HepG2 (cell line): ENCODE results near the gene SYT9. TPM values are rescaled to one million over a fixed set of nuclear protein-coding genes. Genes with fewer than 3 reads are reported as not detected.
"Not testable (repeated sequence)": the region's sequence is repeated elsewhere in the genome, so short reads cannot be mapped to it uniquely, and the experiment has no call there.

ENCODE experiments used
- ATAC-seq: fragments of 200-7000 bp; cut with Tn5 transposase; 3 replicates; pipeline ENCODE4 v1.9.1; 2020; ENCODE audit warnings: mild to moderate bottlenecking, moderate library complexity
- BruUV-seq: library from RNA; stranded (reverse); fragments of 400-500 nt; replicated peaks from 2 replicates; lab custom pipeline; 2021; lab: Mats Ljungman, UMichigan
- CTCF ChIA-PET: fragments of 300-600 bp; formaldehyde crosslinking; extraction: SDS; loops from one replicate; lab custom pipeline; 2021; ENCODE audit warnings: low total read pairs, inconsistent platforms, low intra/inter-chr PET ratio; lab: Yijun Ruan, JAX
- POLR2A ChIA-PET: fragments of 350-600 bp; sonication (Branson Sonifier 250); formaldehyde crosslinking; loops from one replicate; lab custom pipeline; 2020; ENCODE audit warnings: antibody characterized with exemption, inconsistent platforms; lab: Yijun Ruan, JAX
- DNase-seq: peaks from one replicate; pipeline ENCODE4 v3.0.0-alpha.2; 2015; ENCODE audit warnings: low spot score
- FAIRE-seq: peaks from 3 replicates; lab custom pipeline; 2011; peaks lifted over from hg19 to GRCh38; lab: Jason Lieb, UNC
- H2AFZ ChIP-seq: one replicate; pipeline ENCODE4 v1.6.1; 2011; ENCODE audit warnings: low read length, inconsistent platforms
- H3K27ac ChIP-seq: fragments of 300-600 bp; 3 replicates; pipeline ENCODE4 v1.8.0; 2011; ENCODE audit warnings: mixed run types, mild to moderate bottlenecking, mixed read lengths, low read length, inconsistent platforms; ENCODE audit not compliant: insufficient read depth; ENCODE audit errors: extremely low read length
- H3K27me3 ChIP-seq, 2 experiments: fragments of 200-600 bp in 1 of 2; 2 replicates in 1 of 2; 3 replicates in 1 of 2; pipeline versions ENCODE4 v1.6.0 to v1.8.0; 2011; ENCODE audit warnings: low read length in 2 of 2, mild to moderate bottlenecking in 2 of 2, moderate library complexity in 2 of 2, inconsistent platforms in 1 of 2; ENCODE audit not compliant: insufficient read depth in 2 of 2, control insufficient read depth in 1 of 2
- H3K36me3 ChIP-seq, 2 experiments: fragments of 200-600 bp in 1 of 2; replicated peaks in 1 of 2; 2 replicates in 1 of 2; 3 replicates in 1 of 2; pipeline versions ENCODE4 v1.5.1 to v1.8.0; 2011; ENCODE audit warnings: low read length in 2 of 2, inconsistent platforms in 1 of 2; ENCODE audit not compliant: insufficient read depth in 2 of 2, control insufficient read depth in 1 of 2
- H3K4me1 ChIP-seq: 2 replicates; pipeline ENCODE4 v1.5.1; 2012; ENCODE audit warnings: low read length, inconsistent platforms; ENCODE audit not compliant: insufficient read depth
- H3K4me2 ChIP-seq: 2 replicates; pipeline ENCODE4 v1.6.0; 2011; ENCODE audit warnings: low read depth, low read length, inconsistent platforms
- H3K4me3 ChIP-seq, 3 experiments: fragments of 200-600 bp in 1 of 3; sonication (generic), shearing (Covaris generic) in 1 of 3; replicated peaks in 1 of 3; 2 replicates each; pipeline ENCODE4 v1.5.1; 2011 to 2016; ENCODE audit warnings: low read length in 3 of 3, inconsistent platforms in 2 of 3, low read depth in 2 of 3, mild to moderate bottlenecking in 2 of 3, control low read depth in 1 of 3, mixed read lengths in 1 of 3; ENCODE audit not compliant: insufficient read depth in 1 of 3
- H3K79me2 ChIP-seq: one replicate; pipeline ENCODE4 v1.6.1; 2011; ENCODE audit warnings: low read length, inconsistent platforms; ENCODE audit not compliant: insufficient read depth
- H3K9ac ChIP-seq: 2 replicates; pipeline ENCODE4 v1.6.0; 2011; ENCODE audit warnings: mild to moderate bottlenecking, low read depth, low read length, inconsistent platforms; ENCODE audit not compliant: insufficient read depth
- H3K9me3 ChIP-seq: 2 replicates; pipeline ENCODE4 v1.5.1; 2012; ENCODE audit warnings: mild to moderate bottlenecking, low read length
- H4K20me1 ChIP-seq: 2 replicates; pipeline ENCODE4 v1.6.0; 2011; ENCODE audit warnings: inconsistent platforms, mild to moderate bottlenecking, low read length, moderate library complexity; ENCODE audit not compliant: insufficient read depth
- whole genome bisulfite sequencing: methylation state at CpG from one replicate; pipeline ENCODE4 v1.1.6; 2017; ENCODE audit warnings: low lambda C conversion rate; 5-methylcytosine and 5-hydroxymethylcytosine counted together
- in situ Hi-C: cut with HindIII; loops from 2 replicates; pipeline ENCODE4 v1.10.0; 2017; ENCODE audit warnings: low pct_unique_long_range_greater_than_20kb; ENCODE audit not compliant: extremely low pct_ligation_motif_present
- intact Hi-C: fragments of 100-400 bp; cut with micrococcal nuclease; formaldehyde crosslinking; loops from one replicate; pipeline ENCODE4 v1.10.0; 2022; ENCODE audit not compliant: unreplicated experiment
- microRNA counts: library from miRNA; unstranded; fragments of <30 nt; microRNA quantifications from one replicate; lab custom pipeline; 2015
- microRNA-seq: library from miRNA; unstranded; fragments of <30 nt; microRNA quantifications from one replicate; pipeline ENCODE4, GENCODE V29; 2020
- polyA plus RNA-seq, 8 experiments: library from polyadenylated mRNA; depleted of rRNA in 3 of 8; stranded (reverse) in 7 of 8; unstranded in 1 of 8; fragments of >200 nt; fragmentation: Illumina TruSeq in 4 of 8; extraction: Trizol in 4 of 8; gene quantifications; 2 replicates each; pipeline versions ENCODE4 v1.2.1 to v1.2.3, GENCODE V29; 2011 to 2016; ENCODE audit warnings: low read depth in 4 of 8, missing spikeins in 1 of 8, mixed read lengths in 1 of 8; ENCODE audit not compliant: insufficient read depth in 1 of 8
- small RNA-seq, 3 experiments: library from RNA; depleted of rRNA; stranded (forward); fragments of <200 nt; gene quantifications; one replicate each; pipeline ENCODE3, GENCODE V24; 2012; ENCODE audit warnings: low read depth in 2 of 3, low replicate concordance in 1 of 3; ENCODE audit not compliant: insufficient read length in 3 of 3, insufficient read depth in 2 of 3
- total RNA-seq, 5 experiments: library from RNA; depleted of rRNA; stranded (reverse); fragments of >200 nt; fragmentation: Illumina TruSeq; extraction: Trizol; gene quantifications; 2 replicates each; pipeline ENCODE4 v1.2.3, GENCODE V29; 2016; ENCODE audit warnings: low read depth in 1 of 5

SYT9 gene
- total and polyA plus RNA-seq, 2 of the 13 experiments (the other 11 are each of a cell fraction or from before 2014, with no cell fraction given), result not detected

- POLR2A ChIA-PET, H3K4me3 ChIP-seq, H3K27ac ChIP-seq, H3K79me2 ChIP-seq, H4K20me1 ChIP-seq, H3K9me3 ChIP-seq, FAIRE-seq, CTCF ChIA-PET, H3K27me3 ChIP-seq, ATAC-seq, DNase-seq, BruUV-seq, H3K36me3 ChIP-seq, H2AFZ ChIP-seq, H3K4me2 ChIP-seq, in situ Hi-C loops, intact Hi-C loops, H3K9ac ChIP-seq: not testable (repeated sequence)
- 85% methylated on average over 11 of the region's 13 CpGs for WGBS
- H3K4me1 ChIP-seq, result peaks cover 39% of the 10 kb centered on the region
Observed at GRCh38 chr11:7517743-7518142, 266.0 kb downstream of the SYT9 start.

MicroRNAs encoded within 50 kb of the gene (microRNA counts, 767-probe panel; counts per million panel counts)
- microRNA hsa-miR-302e (lab: Ali Mortazavi, UCI), result not detected

Small RNA genes lying within 50 kb of the gene (microRNA-seq; reads per million reads assigned to microRNA genes)
- gene MIR302E, result not detected

Small RNA genes lying within 50 kb of the gene (small RNA-seq; reads per million reads assigned to genes)
- 0 reads per million in 3 experiments for gene MIR302E

Other genes starting within 250 kb of the SYT9 start
- 1.9 and 2.6 TPM in 2 replicates for gene ZNF214, start 231.6 kb upstream of the SYT9 start, total RNA-seq (2016; rRNA removed; fragmentation: Illumina TruSeq; extraction: Trizol)
- gene ZNF214, start 231.6 kb upstream of the SYT9 start, polyA plus RNA-seq (2011; rRNA removed), result 0.28 and 0.42 TPM in 2 replicates
- not detected in 2 replicates for gene NLRP14, start 231.4 kb upstream of the SYT9 start, total RNA-seq (2016; rRNA removed; fragmentation: Illumina TruSeq; extraction: Trizol)
- not detected in 2 replicates for gene NLRP14, start 231.4 kb upstream of the SYT9 start, polyA plus RNA-seq (2011; rRNA removed)
- gene RBMXL2, start 162.9 kb upstream of the SYT9 start, total RNA-seq (2016; rRNA removed; fragmentation: Illumina TruSeq; extraction: Trizol), result not detected in 2 replicates
- not detected in 2 replicates for gene RBMXL2, start 162.9 kb upstream of the SYT9 start, polyA plus RNA-seq (2011; rRNA removed)
- gene OLFML1, start 233.6 kb downstream of the SYT9 start, total RNA-seq (2016; rRNA removed; fragmentation: Illumina TruSeq; extraction: Trizol), result 0.69 and 0.89 TPM in 2 replicates
- gene OLFML1, start 233.6 kb downstream of the SYT9 start, polyA plus RNA-seq (2011; rRNA removed), result 0.71 and 0.90 TPM in 2 replicates